ENCODE measurements around the gene CAMSAP2.

- no peak for TF ChIP-seq CTCF (IDR thresholded peaks at IDR 0.05)
- TF ChIP-seq EZH2phosphoT487 (IDR thresholded peaks at IDR 0.05) = no peak
Observed at GRCh38 chr1:200738949-200739651, 407 bp downstream of the CAMSAP2 start.

Data from neural progenitor cell (in vitro differentiated cells).